Hindlimb muscle (tissue), 1 donor: ENCODE data around the gene GTF3C1. TPM values are rescaled to one million over a fixed set of nuclear protein-coding genes. Genes with fewer than 3 reads are reported as not detected.
"Not testable (repeated sequence)": the region's sequence is repeated elsewhere in the genome, so short reads cannot be mapped to it uniquely, and the experiment has no call there.

Experiments used
- DNase-seq: peaks from one replicate; pipeline ENCODE4 v3.0.0-alpha.2; 2013
- polyA plus RNA-seq: library from polyadenylated mRNA; unstranded; fragments of 120-200 nt; gene quantifications from one replicate; pipeline ENCODE4 v1.2.1, GENCODE V29; 2013; ENCODE audit not compliant: insufficient read length

GTF3C1 gene
- polyA plus RNA-seq, 1 donor = 53.4 TPM

GRCh38 chr16:27437946-27438345, 111.8 kb downstream of the GTF3C1 start:
- DNase-seq = no peak

GRCh38 chr16:27436921-27437650, 112.6 kb downstream of the GTF3C1 start:
- DNase-seq = no peak

GRCh38 chr16:27436065-27436464, 113.6 kb downstream of the GTF3C1 start:
- no peak for DNase-seq

- DNase-seq = not testable (repeated sequence)
Measured at GRCh38 chr16:27435146-27435545, 114.6 kb downstream of the GTF3C1 start.

- DNase-seq = no peak
Measured at GRCh38 chr16:27434141-27435051, 115.3 kb downstream of the GTF3C1 start.

GRCh38 chr16:27433636-27434035, 116.1 kb downstream of the GTF3C1 start:
- DNase-seq = no peak

- DNase-seq = not testable (repeated sequence)
Measured at GRCh38 chr16:27433191-27433590, 116.5 kb downstream of the GTF3C1 start.

- DNase-seq = no peak
Measured at GRCh38 chr16:27432558-27432957, 117.2 kb downstream of the GTF3C1 start.

GRCh38 chr16:27431773-27432532, 117.8 kb downstream of the GTF3C1 start:
- no peak for DNase-seq

GRCh38 chr16:27430923-27431484, 118.7 kb downstream of the GTF3C1 start:
- no peak for DNase-seq

GRCh38 chr16:27430512-27430911, 119.2 kb downstream of the GTF3C1 start:
- no peak for DNase-seq

- DNase-seq = no peak
Measured at GRCh38 chr16:27429981-27430441, 119.7 kb downstream of the GTF3C1 start.

- no peak for DNase-seq
Measured at GRCh38 chr16:27429330-27429871, 120.3 kb downstream of the GTF3C1 start.

GRCh38 chr16:27428026-27428785, 121.5 kb downstream of the GTF3C1 start:
- no peak for DNase-seq

- no peak for DNase-seq
Measured at GRCh38 chr16:27427538-27427937, 122.2 kb downstream of the GTF3C1 start.

GRCh38 chr16:27426423-27427408, 123.0 kb downstream of the GTF3C1 start:
- DNase-seq = no peak

GRCh38 chr16:27425961-27426360, 123.8 kb downstream of the GTF3C1 start:
- no peak for DNase-seq

GRCh38 chr16:27424772-27425498, 124.8 kb downstream of the GTF3C1 start:
- DNase-seq = no peak
